H9 (cell line): Measurements from ENCODE around the gene RAB31. TPM values are rescaled to one million over a fixed set of nuclear protein-coding genes. Genes with fewer than 3 reads are reported as not detected.

ENCODE experiments used
- DNase-seq: peaks from one replicate; pipeline ENCODE4 v3.0.0-alpha.2; 2017
- H2AFZ ChIP-seq: one replicate; pipeline ENCODE4 v1.6.1; 2013; ENCODE audit warnings: mild to moderate bottlenecking, low read length, control low read depth, moderate library complexity
- H2AK5ac ChIP-seq: 2 replicates; pipeline ENCODE4 v1.6.1; 2013; ENCODE audit warnings: low read length, control low read depth, mixed read lengths; ENCODE audit not compliant: insufficient read length
- H2BK120ac ChIP-seq: one replicate; pipeline ENCODE4 v1.6.1; 2013; ENCODE audit warnings: low read depth, mild to moderate bottlenecking, low read length, control low read depth, inconsistent platforms; ENCODE audit not compliant: poor library complexity, severe bottlenecking
- H2BK12ac ChIP-seq: 2 replicates; pipeline ENCODE4 v1.6.1; 2013; ENCODE audit warnings: low read length, control low read depth, mixed read lengths, low read depth; ENCODE audit not compliant: insufficient read length
- H2BK15ac ChIP-seq: 2 replicates; pipeline ENCODE4 v1.6.1; 2013; ENCODE audit warnings: low read depth, low read length, control low read depth
- H2BK20ac ChIP-seq: one replicate; pipeline ENCODE4 v1.6.1; 2013; ENCODE audit warnings: low read depth, mild to moderate bottlenecking, low read length, control low read depth, inconsistent platforms; ENCODE audit not compliant: poor library complexity, severe bottlenecking
- H2BK5ac ChIP-seq: 2 replicates; pipeline ENCODE4 v1.6.1; 2013; ENCODE audit warnings: low read length, control low read depth, mixed read lengths; ENCODE audit not compliant: insufficient read length
- H3K14ac ChIP-seq: 2 replicates; pipeline ENCODE4 v1.6.1; 2013; ENCODE audit warnings: low read length, control low read depth; ENCODE audit not compliant: insufficient read depth
- H3K18ac ChIP-seq: 2 replicates; pipeline ENCODE4 v1.6.1; 2013; ENCODE audit warnings: low read depth, mild to moderate bottlenecking, mixed read lengths, low read length, control low read depth; ENCODE audit not compliant: insufficient read length
- H3K23ac ChIP-seq: 2 replicates; pipeline ENCODE4 v1.6.1; 2013; ENCODE audit warnings: low read length, control low read depth, mixed read lengths, low read depth; ENCODE audit not compliant: insufficient read length
- H3K23me2 ChIP-seq: 2 replicates; pipeline ENCODE4 v1.6.1; 2013; ENCODE audit warnings: low read depth, mild to moderate bottlenecking, mixed read lengths, low read length, control low read depth; ENCODE audit not compliant: insufficient read length, poor library complexity, severe bottlenecking
- H3K27ac ChIP-seq: 2 replicates; pipeline ENCODE4 v1.5.1; 2013; ENCODE audit warnings: low read length, control low read depth, mixed read lengths, low read depth; ENCODE audit not compliant: insufficient read length
- H3K27me3 ChIP-seq: 2 replicates; pipeline ENCODE4 v1.6.1; 2013; ENCODE audit warnings: low read length, control low read depth, inconsistent platforms; ENCODE audit not compliant: insufficient read depth
- H3K4ac ChIP-seq: 2 replicates; pipeline ENCODE4 v1.6.1; 2013; ENCODE audit warnings: low read depth, mild to moderate bottlenecking, control low read depth, inconsistent platforms, low read length, moderate library complexity
- H3K4me1 ChIP-seq: 2 replicates; pipeline ENCODE4 v1.6.1; 2013; ENCODE audit warnings: low read length, control low read depth, inconsistent platforms; ENCODE audit not compliant: insufficient read depth
- H3K4me2 ChIP-seq: 2 replicates; pipeline ENCODE4 v1.6.1; 2013; ENCODE audit warnings: low read length, control low read depth, mixed read lengths; ENCODE audit not compliant: insufficient read length, insufficient read depth
- H3K56ac ChIP-seq: 2 replicates; pipeline ENCODE4 v1.6.1; 2013; ENCODE audit warnings: low read depth, mild to moderate bottlenecking, mixed read lengths, low read length, control low read depth; ENCODE audit not compliant: insufficient read length
- H3K79me1 ChIP-seq: 2 replicates; pipeline ENCODE4 v1.6.1; 2013; ENCODE audit warnings: low read depth, mild to moderate bottlenecking, moderate library complexity, low read length, control low read depth, inconsistent platforms; ENCODE audit not compliant: insufficient read depth, poor library complexity, severe bottlenecking
- H3K79me2 ChIP-seq: 2 replicates; pipeline ENCODE4 v1.6.1; 2013; ENCODE audit warnings: low read length, control low read depth, inconsistent platforms; ENCODE audit not compliant: insufficient read depth
- H3K9ac ChIP-seq: 2 replicates; pipeline ENCODE4 v1.6.1; 2013; ENCODE audit warnings: low read length, control low read depth, mixed read lengths; ENCODE audit not compliant: insufficient read length; ENCODE audit errors: extremely low read depth
- H3K9me3 ChIP-seq: one replicate; pipeline ENCODE4 v1.6.1; 2013; ENCODE audit warnings: low read depth, low read length, inconsistent platforms; ENCODE audit not compliant: control insufficient read depth
- H3T11ph ChIP-seq: one replicate; pipeline ENCODE4 v1.6.1; 2013; ENCODE audit warnings: mild to moderate bottlenecking, low read length, control low read depth, inconsistent platforms
- H4K20me1 ChIP-seq: one replicate; pipeline ENCODE4 v1.6.1; 2013; ENCODE audit not compliant: control insufficient read depth, insufficient read length, insufficient read depth
- H4K5ac ChIP-seq: 2 replicates; pipeline ENCODE4 v1.6.1; 2013; ENCODE audit warnings: low read depth, mild to moderate bottlenecking, mixed read lengths, low read length, control low read depth; ENCODE audit not compliant: insufficient read length
- H4K8ac ChIP-seq: replicated peaks from 2 replicates; pipeline ENCODE4 v1.6.1; 2013; ENCODE audit warnings: low read length, control low read depth, mixed read lengths, low read depth; ENCODE audit not compliant: insufficient read length
- H4K91ac ChIP-seq: 2 replicates; pipeline ENCODE4 v1.6.1; 2013; ENCODE audit warnings: low read depth, mild to moderate bottlenecking, moderate library complexity, mixed read lengths, low read length, control low read depth; ENCODE audit not compliant: insufficient read length
- H3K27ac Mint-ChIP-seq, 3 experiments: 2 replicates in 2 of 3; 3 replicates in 1 of 3; pipeline ENCODE4 v1.8.0; 2020 to 2021; ENCODE audit warnings: mixed read lengths in 3 of 3, mild to moderate bottlenecking in 1 of 3, moderate library complexity in 1 of 3
- H3K27me3 Mint-ChIP-seq: 2 replicates; pipeline ENCODE4 v1.8.0; 2021; ENCODE audit warnings: low read depth, mild to moderate bottlenecking, moderate library complexity, mixed read lengths
- H3K36me3 Mint-ChIP-seq, 3 experiments: 2 replicates in 2 of 3; 3 replicates in 1 of 3; pipeline ENCODE4 v1.8.0; 2020 to 2021; ENCODE audit warnings: low read depth in 3 of 3, mixed read lengths in 3 of 3; ENCODE audit not compliant: insufficient read depth in 1 of 3
- H3K4me1 Mint-ChIP-seq, 2 experiments: 2 replicates each; pipeline ENCODE4 v1.8.0; 2020; ENCODE audit warnings: mixed read lengths in 2 of 2
- H3K4me3 Mint-ChIP-seq, 2 experiments: 2 replicates in 1 of 2; 3 replicates in 1 of 2; pipeline ENCODE4 v1.8.0; 2020 to 2021; ENCODE audit warnings: mild to moderate bottlenecking in 2 of 2, mixed read lengths in 2 of 2, moderate library complexity in 1 of 2
- H3K9me3 Mint-ChIP-seq, 2 experiments: 2 replicates in 1 of 2; 3 replicates in 1 of 2; pipeline ENCODE4 v1.8.0; 2020; ENCODE audit warnings: mild to moderate bottlenecking in 2 of 2, mixed read lengths in 2 of 2, moderate library complexity in 1 of 2
- CTCF ChIP-seq: fragments of 200-600 bp; sonication (generic); conservative IDR thresholded peaks from 3 replicates; pipeline ENCODE4 v1.8.0; 2021; ENCODE audit warnings: antibody characterized with exemption, mild to moderate bottlenecking
- WGBS: extraction: QIAGEN DNeasy Blood & Tissue Kit; methylation state at CpG from one replicate; pipeline ENCODE4 v1.1.7; 2013; ENCODE audit warnings: missing lambda C conversion rate, low lambda C conversion rate, mixed read lengths; ENCODE audit not compliant: insufficient read length; ENCODE audit errors: extremely low coverage; 5-methylcytosine and 5-hydroxymethylcytosine counted together
- total RNA-seq: library from RNA; stranded (reverse); gene quantifications from 2 replicates; pipeline ENCODE4 v1.2.1, GENCODE V29; 2021

Gene RAB31
- total RNA-seq, 1 experiment from 2014 or later = 22.4 TPM

GRCh38 chr18:9740071-9740470, 32.0 kb downstream of the RAB31 start:
- no peak overlapping the region for H4K8ac ChIP-seq

More at GRCh38 chr18:9740071-9740470, 32.0 kb downstream of the RAB31 start:
- H2BK20ac ChIP-seq = no peak overlapping the region
- Mint-ChIP-seq H3K36me3 (no peaks in the 10 kb centered on the region), H3K27ac (no peak overlapping the region; a peak in 2 of 7 replicates), H3K4me3 (no peak overlapping the region), H3K27me3 (no peaks in the 10 kb centered on the region), H3K9me3 (no peaks in the 10 kb centered on the region), H3K4me1 (peaks cover 28 to 35% of the 10 kb centered on the region in 2 experiments)
- no peak overlapping the region for H4K5ac ChIP-seq
- no peaks in the 10 kb centered on the region for H4K20me1 ChIP-seq
- H3K23ac ChIP-seq = no peak overlapping the region
- peaks cover 14% of the 10 kb centered on the region; the same call in 1 of the 2 replicates for H3K4me1 ChIP-seq
- no peak overlapping the region for H2BK5ac ChIP-seq
- H3T11ph ChIP-seq = no peak overlapping the region
- H3K14ac ChIP-seq = no peak overlapping the region
- no peaks in the 10 kb centered on the region for H3K9me3 ChIP-seq
- no peak overlapping the region for H3K18ac ChIP-seq
- no peak overlapping the region for H3K56ac ChIP-seq
- no peak overlapping the region for H3K9ac ChIP-seq
- no peak overlapping the region for H2BK120ac ChIP-seq
- H4K91ac ChIP-seq = no peak overlapping the region
- H2BK15ac ChIP-seq = no peak overlapping the region
- H3K27ac ChIP-seq = no peak overlapping the region
- no peak for TF ChIP-seq CTCF
- H3K4ac ChIP-seq = no peak overlapping the region
- WGBS = no CpG with 5 or more reads among the region's 5 CpGs
- H3K4me2 ChIP-seq = no peak overlapping the region
- H3K23me2 ChIP-seq = no peaks in the 10 kb centered on the region
- no peak for DNase-seq
- no peaks in the 10 kb centered on the region for H3K79me1 ChIP-seq
- H2BK12ac ChIP-seq = no peak overlapping the region
- H2AK5ac ChIP-seq = no peak overlapping the region
- no peaks in the 10 kb centered on the region for H3K27me3 ChIP-seq
- H2AFZ ChIP-seq = no peak overlapping the region
- H3K79me2 ChIP-seq = no peaks in the 10 kb centered on the region
